HG03135 (cell line): Measurements from ENCODE around the gene VSNL1.
A peak's percentile ranks its signal among the peaks of the same experiment; 100 is the strongest.

Experiments used
- ATAC-seq: cut with Tn5 transposase; IDR thresholded peaks from one replicate; pipeline ENCODE4 v1.9.1; 2021; ENCODE audit warnings: mild to moderate bottlenecking, moderate library complexity; ENCODE audit not compliant: unreplicated experiment

VSNL1 gene

DNA sequence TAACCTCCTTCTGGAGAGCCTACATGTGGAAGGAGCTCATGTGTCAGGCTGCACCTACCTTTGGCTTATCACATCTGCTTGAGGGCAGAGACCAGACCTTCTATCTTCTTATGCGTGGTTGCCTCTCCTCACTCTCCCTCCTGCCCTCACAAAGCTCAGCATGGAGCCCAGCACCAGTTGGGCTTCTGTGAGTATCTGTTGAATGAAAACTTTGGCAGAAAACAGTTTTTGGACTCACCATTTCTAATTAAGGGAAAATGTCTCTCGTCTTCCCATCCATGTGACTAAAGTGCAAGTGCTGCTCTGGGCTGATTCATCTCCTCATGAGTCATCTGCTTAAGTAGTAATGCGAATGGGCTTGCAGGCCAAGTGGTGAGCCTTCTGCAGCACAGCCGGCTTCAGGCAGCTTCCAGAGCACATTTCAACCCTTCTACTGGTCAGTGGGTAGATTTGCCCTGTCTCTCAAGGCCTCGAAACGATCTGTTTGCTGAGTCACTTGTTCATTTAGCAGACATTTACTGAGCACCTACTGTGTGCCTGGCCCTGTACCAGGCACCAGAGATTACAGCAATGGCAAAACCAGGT lies 102.6 kb downstream of the VSNL1 start:
- no peak for ATAC-seq

- ATAC-seq = no peak
These were observed 104.7 kb downstream of the VSNL1 start for GRCh38 chr2:17644997-17645720.

GRCh38 chr2:17646081-17646554 lies 105.6 kb downstream of the VSNL1 start:
- ATAC-seq = peak; percentile 77

DNA sequence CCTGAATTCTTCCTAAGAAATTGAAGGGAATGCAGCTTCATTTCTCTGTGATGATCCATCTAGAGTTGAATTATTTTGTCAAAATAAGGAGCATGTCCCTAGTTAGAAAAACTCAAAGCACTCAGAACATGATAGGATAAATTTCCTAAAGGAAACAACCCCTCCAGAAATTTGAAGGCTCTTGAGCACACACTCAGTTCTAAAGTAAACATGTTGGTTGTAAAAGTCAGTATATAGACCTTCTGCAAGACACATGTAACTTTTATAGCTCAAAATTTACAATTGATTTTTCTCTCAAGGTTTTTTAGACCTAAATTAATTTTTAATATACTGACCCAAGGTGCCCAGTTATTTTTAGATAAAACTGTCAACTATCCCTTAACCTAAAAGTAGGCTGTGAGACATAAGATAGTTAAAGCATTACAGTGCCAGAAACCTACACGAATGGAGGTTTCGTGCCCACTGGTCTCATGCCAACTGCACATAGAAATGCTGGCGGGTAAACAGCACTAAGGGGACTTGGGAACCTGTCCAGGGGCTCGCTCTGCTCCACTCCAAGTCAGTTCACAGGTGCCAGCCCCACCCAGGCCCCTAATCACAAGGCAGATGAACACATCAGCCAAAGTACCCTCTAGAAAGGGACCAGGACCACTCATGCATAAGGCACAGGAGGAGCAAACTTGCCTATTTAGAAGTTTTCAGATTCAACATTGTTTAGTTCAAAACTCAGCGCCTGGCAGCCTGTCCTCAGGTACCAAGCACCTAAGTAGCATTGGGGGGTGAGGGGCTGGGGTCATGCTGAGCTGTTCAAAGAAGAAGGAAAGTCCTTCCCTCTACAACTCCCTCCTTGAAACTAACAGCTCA lies 106.6 kb downstream of the VSNL1 start:
- ATAC-seq = no peak

DNA sequence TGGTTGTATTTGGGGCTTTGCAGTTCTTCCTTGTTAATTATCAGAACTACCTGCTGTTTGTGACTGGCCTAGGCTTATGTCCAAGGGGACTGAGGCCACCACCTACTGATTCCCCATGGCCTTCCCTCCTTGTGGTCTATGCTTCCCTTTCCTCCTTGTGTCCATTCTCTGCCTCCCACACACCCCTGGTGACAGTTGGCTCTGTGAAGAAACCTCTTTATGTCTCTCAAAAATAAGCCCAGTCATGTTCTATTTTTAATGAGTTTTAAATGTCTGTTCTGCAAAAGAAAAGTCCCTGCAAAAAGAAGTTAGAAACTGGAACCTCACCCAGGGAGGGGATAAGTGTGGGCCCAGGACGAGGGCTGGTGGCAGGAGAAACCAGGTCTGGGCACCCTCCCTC lies 108.1 kb downstream of the VSNL1 start:
- no peak for ATAC-seq

GRCh38 chr2:17649026-17649425 lies 108.5 kb downstream of the VSNL1 start:
- ATAC-seq = no peak

DNA sequence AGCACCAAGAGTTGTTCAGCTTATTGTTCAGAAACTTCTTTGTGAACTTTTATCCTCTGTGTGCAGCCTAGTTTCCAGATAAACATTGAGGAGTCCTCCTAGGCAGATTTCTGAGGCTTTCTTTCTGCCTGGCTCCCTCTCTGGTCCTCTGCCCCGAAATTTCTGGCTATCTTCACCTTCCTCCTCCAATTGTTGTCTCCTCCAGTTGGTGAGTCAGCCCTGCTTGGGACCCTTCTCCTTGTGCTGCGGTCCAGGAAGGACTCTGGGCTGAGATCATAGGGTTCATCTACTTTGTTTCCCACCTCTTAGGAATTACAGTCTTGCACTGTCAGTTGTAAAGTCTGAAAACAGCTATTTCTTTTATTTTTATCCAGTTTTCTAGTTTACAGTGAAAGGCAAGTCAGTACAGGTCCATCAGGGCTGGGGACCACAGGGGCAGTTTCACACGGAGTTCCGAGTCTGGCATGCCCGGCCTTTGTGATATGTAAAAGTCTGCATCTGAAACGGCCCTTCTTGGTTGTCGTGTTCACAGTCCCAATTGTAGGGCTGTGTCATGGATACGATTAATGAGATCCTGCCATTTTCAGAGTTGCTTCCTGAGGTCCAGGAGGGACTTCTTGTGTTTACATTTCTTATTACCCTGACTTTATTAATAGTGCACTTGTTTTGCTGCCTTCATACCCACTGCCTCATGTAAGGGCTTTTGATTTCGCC lies 112.3 kb downstream of the VSNL1 start:
- ATAC-seq = no peak

GRCh38 chr2:17657759-17658158 lies 117.3 kb downstream of the VSNL1 start:
- ATAC-seq = no peak

GRCh38 chr2:17658251-17658843 lies 117.9 kb downstream of the VSNL1 start:
- no peak for ATAC-seq

GRCh38 chr2:17660219-17660618 lies 119.7 kb downstream of the VSNL1 start:
- no peak for ATAC-seq

- no peak for ATAC-seq
These were observed 121.0 kb downstream of the VSNL1 start for GRCh38 chr2:17661460-17661859.

DNA sequence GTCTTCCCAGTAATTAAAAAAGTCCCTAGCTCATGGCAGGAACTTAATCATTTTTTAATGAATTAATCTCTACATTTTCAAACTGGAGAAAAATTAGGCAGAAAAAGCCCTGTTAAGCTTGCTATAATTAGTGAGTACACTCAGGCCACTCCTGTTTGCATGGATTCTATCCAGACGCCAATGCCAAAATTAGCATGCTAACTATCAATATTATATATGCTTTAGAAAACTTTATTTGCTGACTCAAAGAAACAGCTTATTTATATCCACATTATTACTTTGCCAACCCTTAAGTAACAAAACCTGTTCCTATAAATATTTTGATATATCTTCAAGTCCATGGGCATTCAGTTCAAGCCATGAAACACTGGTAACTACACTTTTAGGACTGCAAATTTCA lies 122.2 kb downstream of the VSNL1 start:
- no peak for ATAC-seq

- no peak for ATAC-seq
These were observed 124.0 kb downstream of the VSNL1 start for GRCh38 chr2:17664534-17664933.

DNA sequence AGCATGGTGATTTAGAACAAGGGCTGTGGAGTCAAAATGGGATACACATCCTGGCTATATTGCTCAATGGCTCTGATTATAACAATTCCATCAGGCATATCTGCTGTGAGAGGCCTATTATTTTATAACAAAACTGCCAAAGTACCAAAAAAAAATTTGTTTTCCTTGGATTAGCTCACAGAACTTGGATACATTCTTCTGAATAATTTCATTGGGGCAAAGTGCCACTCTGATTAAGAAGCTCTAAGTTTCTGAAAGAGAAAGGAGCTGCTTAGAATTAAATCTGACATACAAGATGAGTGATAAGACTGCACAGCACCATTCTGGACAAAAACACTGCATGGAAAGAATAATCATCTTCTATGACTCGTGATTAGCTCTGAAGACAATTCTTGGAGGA lies 127.4 kb downstream of the VSNL1 start:
- ATAC-seq = no peak

- no peak for ATAC-seq
These were observed 132.3 kb downstream of the VSNL1 start for GRCh38 chr2:17672583-17673317.

DNA sequence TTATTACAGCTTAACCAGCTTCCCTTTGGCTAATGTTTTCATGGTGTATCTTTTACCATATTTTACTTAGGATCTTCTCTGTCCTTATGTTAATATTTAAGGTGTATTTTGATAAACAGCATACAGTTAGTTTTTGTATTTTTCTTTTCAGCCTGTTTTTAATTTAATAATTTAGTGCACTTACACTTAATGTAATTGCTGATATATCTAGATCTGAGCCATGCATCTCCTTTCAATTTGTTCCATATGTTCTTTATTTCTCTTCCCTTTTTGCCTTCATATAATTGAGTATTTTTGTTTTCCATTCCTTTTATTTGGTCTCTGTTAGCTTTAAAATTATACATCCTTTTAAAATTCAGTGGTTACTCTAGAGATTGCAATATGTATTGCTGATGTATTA lies 134.3 kb downstream of the VSNL1 start:
- ATAC-seq = no peak

- no peak for ATAC-seq
These were observed 139.6 kb downstream of the VSNL1 start for GRCh38 chr2:17680119-17680518.

- no peak for ATAC-seq
These were observed 141.8 kb downstream of the VSNL1 start for GRCh38 chr2:17682098-17682857.

DNA sequence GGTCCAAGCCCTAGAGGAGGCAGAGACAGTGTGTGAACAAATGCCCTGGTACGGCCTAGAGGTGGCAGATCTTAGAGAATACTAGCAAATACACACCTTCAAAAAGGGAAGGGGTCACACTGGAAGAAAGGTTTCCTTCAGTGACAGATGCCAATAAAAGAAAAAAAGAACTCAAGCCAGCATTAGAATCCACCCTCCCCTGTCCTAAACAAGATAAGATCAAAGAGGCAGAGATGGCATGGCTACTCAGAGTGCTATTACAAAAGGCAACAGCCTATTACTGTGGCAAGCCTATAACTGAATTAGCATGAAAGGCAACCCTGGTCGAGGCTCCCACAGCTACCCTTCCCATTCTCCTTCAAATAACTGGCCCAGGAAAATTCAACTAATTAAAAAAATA lies 143.5 kb downstream of the VSNL1 start:
- ATAC-seq = no peak
